Stromal cell of bone marrow (primary cell): Measurements from ENCODE around the gene ALDH2.
"Not testable (repeated sequence)": the region's sequence is repeated elsewhere in the genome, so short reads cannot be mapped to it uniquely, and the experiment has no call there.

Experiments used
- DNase-seq: peaks from one replicate; pipeline ENCODE4 v3.0.0-alpha.2; 2012; ENCODE audit warnings: low read depth

ALDH2 gene

DNA sequence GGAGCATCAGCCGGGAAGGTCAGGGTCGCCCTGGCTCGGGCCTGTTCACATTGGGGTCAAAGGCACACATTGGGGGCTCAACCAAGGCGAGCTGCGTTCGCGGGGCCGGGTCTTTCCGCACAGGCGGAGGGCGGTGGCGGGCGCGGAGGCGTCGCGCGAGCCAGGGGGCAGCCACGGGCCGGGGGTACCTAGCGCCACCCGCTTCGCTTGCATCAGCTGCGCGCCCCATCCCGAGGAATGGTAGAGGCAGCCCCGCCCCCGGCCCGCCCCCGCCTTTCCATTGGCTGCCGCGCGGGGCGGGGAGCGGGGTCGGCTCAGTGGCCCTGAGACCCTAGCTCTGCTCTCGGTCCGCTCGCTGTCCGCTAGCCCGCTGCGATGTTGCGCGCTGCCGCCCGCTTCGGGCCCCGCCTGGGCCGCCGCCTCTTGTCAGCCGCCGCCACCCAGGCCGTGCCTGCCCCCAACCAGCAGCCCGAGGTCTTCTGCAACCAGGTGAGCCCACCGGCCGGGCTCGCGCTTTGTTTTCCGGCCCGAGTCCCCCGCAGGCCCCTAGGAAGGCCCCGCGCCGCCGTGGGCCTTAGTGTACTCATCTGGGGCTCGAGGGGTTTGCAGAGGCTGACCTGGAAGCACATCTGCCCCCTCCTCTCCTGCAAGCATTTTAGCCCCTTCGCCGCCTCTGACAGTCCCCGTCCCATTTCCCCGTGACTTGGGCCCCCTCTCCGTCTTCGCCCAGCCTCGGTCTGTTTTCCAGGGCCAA, at the start of gene ALDH2:
ALDH2 (plus strand) TSS at position 326 of the 754 bp plus-strand sequence; CDS start at position 376, 50 bp downstream.
- no peak for DNase-seq

GRCh38 chr12:111719316-111719715, 47.4 kb upstream of the ALDH2 start:
- DNase-seq, result not testable (repeated sequence)

DNA sequence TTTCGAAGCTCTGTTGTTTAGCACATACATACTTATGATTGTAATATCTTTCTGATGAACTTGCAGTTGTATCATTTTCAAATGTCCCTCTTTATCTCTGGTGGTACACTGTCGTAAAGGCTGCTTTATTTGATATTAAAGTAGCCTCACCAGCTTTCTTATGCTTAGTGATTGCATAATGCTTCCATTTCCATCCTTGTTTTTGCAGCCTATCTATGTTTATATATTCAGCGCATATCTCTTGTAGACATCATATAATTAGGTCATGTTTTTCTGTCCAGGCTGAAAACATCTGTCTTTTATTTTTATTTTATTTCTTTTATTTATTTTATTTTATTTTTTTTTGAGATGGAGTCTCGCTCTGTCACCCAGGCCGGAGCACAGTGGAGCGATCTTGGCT, 46.3 kb upstream of the ALDH2 start:
- no peak for DNase-seq

GRCh38 chr12:111723646-111724360, 42.9 kb upstream of the ALDH2 start:
- not testable (repeated sequence) for DNase-seq

DNA sequence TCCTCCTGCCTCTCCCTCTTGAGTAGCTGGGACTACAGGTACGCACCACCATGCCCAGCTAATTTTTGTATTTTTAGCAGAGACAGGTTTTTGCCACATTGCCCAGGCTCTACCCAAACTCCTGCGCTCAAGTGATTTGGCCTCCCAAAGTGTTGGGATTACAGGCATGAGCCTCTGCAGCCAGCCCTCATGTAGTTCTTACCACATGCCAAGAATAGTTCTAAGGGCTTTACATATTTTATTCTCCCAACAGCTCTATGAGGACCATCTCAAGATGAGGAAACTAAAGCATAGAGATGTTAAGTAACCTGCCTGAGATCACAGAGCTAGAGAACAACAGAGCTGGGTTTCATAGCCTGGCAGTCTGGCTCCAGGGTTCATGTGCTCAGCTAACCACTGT, 37.9 kb upstream of the ALDH2 start:
- no peak for DNase-seq

- no peak for DNase-seq
Observed at GRCh38 chr12:111730420-111730819, 36.3 kb upstream of the ALDH2 start.

- DNase-seq, result no peak
Observed at GRCh38 chr12:111732786-111733185, 33.9 kb upstream of the ALDH2 start.

- DNase-seq, result no peak
Observed at GRCh38 chr12:111733340-111733915, 33.3 kb upstream of the ALDH2 start.

- not testable (repeated sequence) for DNase-seq
Observed at GRCh38 chr12:111739524-111739923, 27.2 kb upstream of the ALDH2 start.

DNA sequence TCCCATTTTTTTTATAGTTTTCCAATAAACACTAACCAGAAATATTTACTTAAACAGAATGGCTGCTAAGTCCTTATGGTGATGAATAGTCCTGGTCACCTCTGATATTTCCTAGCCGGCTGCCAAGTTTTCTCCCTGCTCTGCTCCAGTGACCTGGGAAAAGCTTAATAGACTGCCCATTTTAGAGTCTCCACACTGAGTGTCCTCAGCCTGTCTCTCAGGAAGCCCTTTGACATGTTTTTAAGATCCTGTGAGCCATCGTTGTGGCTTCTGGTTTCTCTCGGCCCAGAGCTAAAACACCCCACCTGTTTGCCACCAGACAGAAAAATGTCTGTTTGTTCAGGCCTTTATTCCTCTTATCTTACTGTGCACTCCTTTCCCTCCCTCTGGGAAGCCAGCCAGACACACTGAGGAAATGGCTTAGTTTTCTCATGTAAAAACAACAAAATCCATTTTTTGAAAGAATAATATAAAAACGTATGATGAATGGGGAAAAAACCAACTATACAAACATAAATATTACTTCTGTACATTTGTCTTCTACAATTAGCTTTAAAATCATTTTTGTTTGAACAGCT, 25.4 kb upstream of the ALDH2 start:
- no peak for DNase-seq

- no peak for DNase-seq
Observed at GRCh38 chr12:111745211-111745610, 21.5 kb upstream of the ALDH2 start.

DNA sequence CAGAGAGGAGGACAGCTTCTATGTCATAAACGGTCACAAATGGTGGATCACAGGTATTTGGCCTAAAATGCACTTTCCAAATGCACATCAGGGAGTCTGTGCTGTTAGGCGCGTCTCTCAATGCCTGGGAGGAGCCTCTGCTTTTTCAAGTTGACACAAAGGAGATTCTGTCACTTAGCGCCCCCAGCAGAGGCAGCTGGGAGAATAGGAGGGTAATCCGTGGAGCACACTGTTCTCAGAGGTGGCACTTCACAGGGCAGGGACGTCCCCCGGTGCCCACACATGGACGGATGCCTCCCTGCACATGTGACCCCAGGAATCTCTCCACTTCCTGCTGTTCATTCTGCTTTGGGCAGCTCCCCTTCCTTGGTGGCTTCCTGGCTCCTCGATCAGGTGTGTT, 19.4 kb upstream of the ALDH2 start:
- DNase-seq, result no peak

DNA sequence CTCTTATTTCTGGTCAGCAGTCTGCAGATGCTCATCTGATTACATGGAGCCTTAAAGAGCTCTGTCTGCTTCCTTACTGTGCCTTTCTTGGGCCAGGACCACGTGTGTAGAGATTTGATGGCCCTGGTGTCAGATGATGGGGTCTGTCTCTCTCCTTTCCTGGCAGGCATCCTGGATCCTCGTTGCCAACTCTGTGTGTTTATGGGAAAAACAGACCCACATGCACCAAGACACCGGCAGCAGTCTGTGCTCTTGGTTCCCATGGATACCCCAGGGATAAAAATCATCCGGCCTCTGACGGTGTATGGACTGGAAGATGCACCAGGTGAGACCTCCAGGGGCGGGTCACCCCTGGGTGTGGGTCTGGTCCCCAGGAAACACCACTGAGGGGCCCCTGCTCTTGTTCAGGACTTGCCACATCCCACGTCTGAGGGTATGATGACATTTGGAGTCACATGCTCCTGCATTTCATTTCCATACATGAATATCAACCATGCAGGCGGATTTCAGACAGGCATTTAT, 18.5 kb upstream of the ALDH2 start:
- no peak for DNase-seq

GRCh38 chr12:111748867-111749266, 17.9 kb upstream of the ALDH2 start:
- no peak for DNase-seq

GRCh38 chr12:111749391-111749790, 17.3 kb upstream of the ALDH2 start:
- no peak for DNase-seq

DNA sequence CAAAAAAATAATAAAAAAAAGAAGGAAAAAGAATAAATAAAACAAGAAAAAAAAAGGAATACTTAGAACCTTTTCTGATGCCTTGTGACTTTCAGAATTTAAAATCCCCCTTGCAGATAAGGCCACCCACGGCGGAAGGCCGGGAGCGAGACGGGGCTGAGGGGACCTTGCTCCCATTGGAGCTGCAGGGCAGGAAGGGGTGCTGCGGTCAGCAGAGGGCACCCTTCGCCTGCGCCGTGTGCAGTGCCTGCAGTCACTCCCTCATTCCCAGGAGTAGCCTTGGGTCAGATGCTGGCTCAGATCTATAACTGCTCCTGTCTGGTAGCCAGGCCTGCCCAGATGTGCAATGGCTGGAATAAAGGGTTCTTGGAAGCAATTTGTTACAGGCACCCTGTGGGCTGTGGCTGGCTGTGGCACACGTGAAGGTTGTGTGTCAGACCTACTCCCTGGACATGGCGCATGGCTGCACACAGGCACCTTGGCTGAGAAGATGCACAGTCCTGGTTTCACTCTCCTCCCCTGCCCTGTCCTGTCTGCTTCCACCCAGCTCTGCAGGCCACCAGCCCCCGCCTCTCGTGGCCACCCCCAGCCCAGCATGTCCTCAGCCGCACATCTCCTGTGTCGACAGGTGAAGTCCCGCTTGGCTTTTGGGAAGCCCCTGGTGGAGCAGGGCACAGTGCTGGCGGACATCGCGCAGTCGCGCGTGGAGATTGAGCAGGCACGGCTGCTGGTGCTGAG, 13.4 kb upstream of the ALDH2 start:
- peak; percentile 39 for DNase-seq

- DNase-seq, result no peak
Observed at GRCh38 chr12:111754671-111755070, 12.1 kb upstream of the ALDH2 start.

- DNase-seq, result no peak
Observed at GRCh38 chr12:111756196-111756595, 10.5 kb upstream of the ALDH2 start.

DNA sequence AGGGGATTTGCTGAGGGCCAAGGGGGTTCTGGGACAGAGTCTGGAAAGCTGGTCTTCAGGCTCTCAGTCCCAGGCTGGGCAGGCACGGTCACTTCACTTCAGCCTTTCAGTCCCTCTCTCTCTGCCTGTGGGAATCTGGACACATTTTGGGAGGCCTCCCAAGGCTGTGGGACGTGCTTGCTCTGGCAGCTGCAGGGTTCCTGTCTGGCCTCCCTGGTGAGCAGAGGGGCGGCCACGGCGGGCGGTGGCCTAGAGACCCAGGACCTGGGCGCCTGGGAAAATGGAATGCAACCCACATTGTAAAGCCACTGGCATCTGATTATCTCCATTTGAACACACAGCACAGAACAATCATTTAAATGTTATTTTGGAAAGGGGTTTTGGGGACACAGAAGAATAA, 10.1 kb upstream of the ALDH2 start:
- DNase-seq, result no peak

GRCh38 chr12:111757361-111758119, 9.2 kb upstream of the ALDH2 start:
- no peak for DNase-seq

GRCh38 chr12:111758120-111758561, 8.6 kb upstream of the ALDH2 start:
- DNase-seq, result no peak
